Esophagus muscularis mucosa (tissue), 4 donors: ENCODE measurements around the gene DHX58. TPM values are rescaled to one million over a fixed set of nuclear protein-coding genes. Genes with fewer than 3 reads are reported as not detected.

Source experiments
- DNase-seq: peaks from one replicate; pipeline ENCODE4 v3.0.0-alpha.2; 2017; ENCODE audit errors: extremely low spot score
- H3K27ac ChIP-seq, 4 donors: fragments of 200-600 bp; sonication (generic); replicated peaks in 1 of 4; 1 replicate in 3 of 4; 2 replicates in 1 of 4; pipeline ENCODE4 v1.5.1; 2016 to 2019; ENCODE audit warnings: mild to moderate bottlenecking in 1 of 4
- H3K27me3 ChIP-seq, 4 donors: fragments of 200-600 bp; sonication (generic); one replicate each; pipeline versions ENCODE4 v1.5.1 to v1.6.0; 2016 to 2019
- H3K36me3 ChIP-seq, 4 donors: fragments of 200-600 bp; sonication (generic); one replicate each; pipeline ENCODE4 v1.5.1; 2016 to 2019
- H3K4me1 ChIP-seq, 4 donors: fragments of 200-600 bp; sonication (generic); one replicate each; pipeline ENCODE4 v1.5.1; 2016 to 2019
- H3K4me3 ChIP-seq, 4 donors: fragments of 200-600 bp; sonication (generic); 1 replicate in 2 of 4; 2 replicates in 2 of 4; pipeline ENCODE4 v1.5.1; 2016 to 2019; ENCODE audit warnings: mild to moderate bottlenecking in 4 of 4, moderate library complexity in 1 of 4
- H3K9me3 ChIP-seq, 4 donors: fragments of 200-600 bp; sonication (generic); 1 replicate in 3 of 4; 2 replicates in 1 of 4; pipeline ENCODE4 v1.5.1; 2016 to 2019
- EP300 ChIP-seq: sonication (generic); formaldehyde crosslinking; IDR thresholded peaks from one replicate; pipeline ENCODE4 v1.6.1; 2017; ENCODE audit warnings: antibody characterized with exemption
- POLR2A ChIP-seq: fragments of 450-650 bp; IDR thresholded peaks from one replicate; pipeline ENCODE4 v1.6.1; 2017; ENCODE audit warnings: antibody characterized with exemption, moderate library complexity, mild to moderate bottlenecking, low read depth
- POLR2AphosphoS5 ChIP-seq, 2 donors: sonication (generic); formaldehyde crosslinking; IDR thresholded peaks; one replicate each; pipeline ENCODE4 v1.6.1; 2017; ENCODE audit warnings: antibody characterized with exemption in 2 of 2
- WGBS: methylation state at CpG from one replicate; pipeline ENCODE4 v1.1.5; 2018; 5-methylcytosine and 5-hydroxymethylcytosine counted together
- intact Hi-C: fragments of 100-400 bp; cut with DNase I; formaldehyde crosslinking; loops from one replicate; pipeline ENCODE4 v1.15.1; 2023
- total RNA-seq, 4 donors: library from RNA; depleted of rRNA; stranded (reverse); fragments of >200 nt; gene quantifications; one replicate each; pipeline versions ENCODE4 v1.1.0 to v1.2.1, GENCODE V29; 2016
- TF ChIP-seq, protein P1 (sequence below), 3 experiments: fragments of 200-600 bp in 2 of 3; fragments of 450-650 bp in 1 of 3; sonication (generic) in 2 of 3; IDR thresholded peaks; one replicate each; pipeline ENCODE4 v1.5.1; 2017 to 2019; ENCODE audit warnings: antibody characterized with exemption in 3 of 3, mild to moderate bottlenecking in 2 of 3, moderate library complexity in 1 of 3

DHX58 gene
- total RNA-seq, 4 donors from 2014 or later = 9.6 to 11.7 (median 11.3) TPM

DNA sequence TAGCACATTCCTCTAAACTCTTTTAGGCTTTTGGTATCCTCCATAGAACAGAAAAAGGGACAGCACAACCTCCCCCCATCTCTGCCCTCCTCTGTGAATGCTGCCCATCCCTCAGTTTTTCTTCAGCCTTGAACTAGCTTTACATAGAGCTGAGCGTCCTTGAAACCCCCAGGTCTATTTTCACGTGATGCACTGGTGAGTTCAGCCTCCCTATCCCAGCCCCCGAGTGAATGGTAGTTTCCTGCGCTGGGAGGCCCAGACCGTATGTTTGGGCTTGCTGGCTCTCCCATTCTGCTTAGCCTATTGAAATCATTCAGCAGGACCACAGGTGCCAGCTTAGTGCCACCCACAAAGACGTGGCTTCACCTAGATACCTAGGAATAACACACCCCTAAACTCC is 36.7 kb downstream of the DHX58 start:
- Histone ChIP-seq H3K4me1 (peaks cover 7 to 12% (median 11%) of the 10 kb centered on the region in 4 donors), H3K9me3 (no peaks in the 10 kb centered on the region), H3K27me3 (peaks cover 6 to 40% (median 25%) of the 10 kb centered on the region in 4 donors), H3K36me3 (no peaks in the 10 kb centered on the region), H3K27ac (no peak overlapping the region), H3K4me3 (no peak overlapping the region)
- WGBS = 72% methylated on average over 6 of the region's 6 CpGs
- no peak for TF ChIP-seq POLR2A
- TF ChIP-seq POLR2AphosphoS5 (IDR thresholded peaks at IDR 0.05) = no peak
- TF ChIP-seq EP300 = no peak
- TF ChIP-seq, protein P1, sequence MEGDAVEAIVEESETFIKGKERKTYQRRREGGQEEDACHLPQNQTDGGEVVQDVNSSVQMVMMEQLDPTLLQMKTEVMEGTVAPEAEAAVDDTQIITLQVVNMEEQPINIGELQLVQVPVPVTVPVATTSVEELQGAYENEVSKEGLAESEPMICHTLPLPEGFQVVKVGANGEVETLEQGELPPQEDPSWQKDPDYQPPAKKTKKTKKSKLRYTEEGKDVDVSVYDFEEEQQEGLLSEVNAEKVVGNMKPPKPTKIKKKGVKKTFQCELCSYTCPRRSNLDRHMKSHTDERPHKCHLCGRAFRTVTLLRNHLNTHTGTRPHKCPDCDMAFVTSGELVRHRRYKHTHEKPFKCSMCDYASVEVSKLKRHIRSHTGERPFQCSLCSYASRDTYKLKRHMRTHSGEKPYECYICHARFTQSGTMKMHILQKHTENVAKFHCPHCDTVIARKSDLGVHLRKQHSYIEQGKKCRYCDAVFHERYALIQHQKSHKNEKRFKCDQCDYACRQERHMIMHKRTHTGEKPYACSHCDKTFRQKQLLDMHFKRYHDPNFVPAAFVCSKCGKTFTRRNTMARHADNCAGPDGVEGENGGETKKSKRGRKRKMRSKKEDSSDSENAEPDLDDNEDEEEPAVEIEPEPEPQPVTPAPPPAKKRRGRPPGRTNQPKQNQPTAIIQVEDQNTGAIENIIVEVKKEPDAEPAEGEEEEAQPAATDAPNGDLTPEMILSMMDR (IDR thresholded peaks at IDR 0.05) = no peak
- no peak for DNase-seq
- intact Hi-C loops = no loop called here

DNA sequence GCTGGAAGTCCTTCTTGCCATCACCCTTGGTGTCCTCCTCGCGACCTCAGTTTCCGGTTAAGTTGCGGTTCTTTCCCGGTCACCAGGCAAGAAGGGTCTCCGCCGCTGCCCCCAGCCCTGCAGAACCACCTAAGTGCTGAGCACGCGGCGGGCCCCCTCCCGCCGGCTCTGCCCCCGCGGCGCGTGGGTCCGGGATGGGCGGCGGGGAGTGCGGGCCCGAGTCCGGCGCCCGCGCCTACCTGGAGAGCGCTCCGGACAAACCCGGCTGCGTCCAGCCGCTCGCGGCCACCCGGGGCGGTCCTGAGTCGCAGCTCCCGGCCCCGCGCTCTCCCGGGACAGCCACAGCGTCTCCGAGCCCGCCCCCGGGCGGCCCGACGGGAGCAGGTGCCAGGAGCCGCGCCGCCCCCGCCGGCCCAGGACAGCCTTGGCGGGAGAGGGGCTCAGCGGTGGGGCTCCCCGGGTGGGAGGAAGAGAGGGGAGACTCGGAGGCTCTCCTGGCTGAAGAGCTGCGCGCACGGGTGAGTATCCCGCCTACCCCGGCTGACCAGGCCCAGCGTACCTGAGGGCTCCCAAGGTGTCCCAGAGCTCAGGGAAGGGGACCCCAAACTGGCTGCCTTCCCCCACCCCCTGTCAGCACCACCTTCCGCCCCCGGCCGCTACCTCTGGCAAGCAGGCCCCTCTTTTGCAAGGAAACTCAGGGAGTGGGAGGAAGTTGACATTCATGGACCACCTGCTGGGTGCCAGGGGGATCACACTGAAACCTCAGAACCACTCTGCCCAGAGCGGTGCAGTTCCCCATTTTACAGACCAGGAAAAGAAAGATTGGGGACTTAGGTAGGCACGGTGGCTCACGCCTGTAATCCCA is 40.0 kb downstream of the DHX58 start:
- intact Hi-C loops = no loop called here
- H3K27me3 ChIP-seq = peaks cover 6 to 62% (median 25%) of the 10 kb centered on the region in 4 donors
- 24% methylated on average over 13 of the region's 67 CpGs for WGBS
- no peaks in the 10 kb centered on the region for H3K36me3 ChIP-seq
- H3K4me1 ChIP-seq = peaks cover 7 to 12% (median 11%) of the 10 kb centered on the region in 4 donors
- H3K4me3 ChIP-seq = peak overlapping the region; percentile 32 to 55 (median 44)
- no peak for DNase-seq
- H3K9me3 ChIP-seq = no peaks in the 10 kb centered on the region
- H3K27ac ChIP-seq = no peak overlapping the region
- TF ChIP-seq POLR2AphosphoS5 (IDR thresholded peaks at IDR 0.05) = no peak
- TF ChIP-seq, protein P1 (IDR thresholded peaks at IDR 0.05) = peak in 1 of 3 experiments; percentile 13

DNA sequence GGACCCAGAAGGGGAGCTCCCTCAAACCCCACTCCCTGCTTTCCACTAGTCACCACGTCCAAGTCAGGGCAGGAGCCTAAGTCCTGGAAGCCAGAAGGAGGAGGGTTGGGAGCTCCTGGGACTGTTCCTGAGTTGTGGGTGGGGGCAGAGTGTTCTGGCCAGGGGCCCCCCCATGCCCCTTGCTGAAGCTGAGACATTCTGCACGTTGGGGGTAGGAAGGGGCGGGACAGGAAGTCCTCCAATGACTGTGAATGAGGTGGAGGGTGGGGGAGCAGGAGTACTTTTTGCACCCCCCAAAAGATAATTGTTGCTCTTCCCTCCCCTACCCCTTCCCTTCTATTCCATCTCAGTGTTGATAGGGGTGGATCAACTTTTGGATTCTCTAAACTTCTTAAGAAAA is 40.7 kb downstream of the DHX58 start:
- Histone ChIP-seq H3K4me1 (peaks cover 7 to 12% (median 11%) of the 10 kb centered on the region in 4 donors), H3K27ac (no peak overlapping the region), H3K4me3 (peak overlapping the region in 3 of 4 donors; percentile 32 to 45 (median 44)), H3K9me3 (no peaks in the 10 kb centered on the region), H3K36me3 (no peaks in the 10 kb centered on the region), H3K27me3 (peaks cover 6 to 63% (median 25%) of the 10 kb centered on the region in 4 donors)
- intact Hi-C loops = no loop called here
- WGBS = 26% methylated on average over 3 of the region's 3 CpGs
- no peak for DNase-seq
- no peak for TF ChIP-seq POLR2A
- TF ChIP-seq, protein P1 (IDR thresholded peaks at IDR 0.05) = no peak
- TF ChIP-seq EP300 = no peak
- TF ChIP-seq POLR2AphosphoS5 (IDR thresholded peaks at IDR 0.05) = no peak

DNA sequence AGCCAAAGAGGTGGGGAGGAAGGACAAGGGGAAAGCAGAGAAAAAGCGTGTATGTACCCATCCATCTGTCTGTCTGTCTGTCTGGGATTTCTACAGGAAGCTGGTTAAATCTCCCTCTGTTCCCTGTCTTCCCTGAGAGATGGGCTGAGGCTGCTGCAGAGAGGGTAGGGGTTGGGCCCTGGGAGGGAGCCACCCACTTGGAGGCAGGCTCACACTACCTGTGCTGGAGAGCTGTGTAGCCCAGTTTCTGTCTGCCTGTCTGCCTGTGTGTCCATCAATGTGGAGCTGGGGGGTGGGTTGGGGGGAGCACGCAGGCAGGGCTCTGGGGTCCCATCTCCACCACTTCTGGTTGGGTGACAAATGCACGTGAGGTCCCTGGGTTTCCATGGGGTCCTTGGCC is 43.5 kb downstream of the DHX58 start:
- no peaks in the 10 kb centered on the region for H3K36me3 ChIP-seq
- intact Hi-C loops = loop anchor here (5.0 kb wide), 2 partner anchors 33 to 48 kb away; no protein-coding TSS in a partner anchor
- H3K4me3 ChIP-seq = no peak overlapping the region
- H3K4me1 ChIP-seq = peaks cover 7 to 12% (median 11%) of the 10 kb centered on the region in 4 donors
- WGBS = 63% methylated on average over 1 of the region's 3 CpGs
- DNase-seq = no peak
- peaks cover 6 to 62% (median 25%) of the 10 kb centered on the region in 4 donors for H3K27me3 ChIP-seq
- H3K27ac ChIP-seq = no peak overlapping the region
- TF ChIP-seq, protein P1 (IDR thresholded peaks at IDR 0.05) = no peak
- no peak for TF ChIP-seq POLR2A
- TF ChIP-seq POLR2AphosphoS5 (IDR thresholded peaks at IDR 0.05) = no peak
- no peak for TF ChIP-seq EP300
- no peaks in the 10 kb centered on the region for H3K9me3 ChIP-seq
